Esophagus muscularis mucosa (tissue), 3 donors: ENCODE data around the gene WNT9A.
"Not testable (repeated sequence)": the region's sequence is repeated elsewhere in the genome, so short reads cannot be mapped to it uniquely, and the experiment has no call there.

Source experiments
- CTCF ChIP-seq, 3 experiments: fragments of 200-600 bp in 2 of 3; fragments of 450-650 bp in 1 of 3; sonication (generic) in 2 of 3; IDR thresholded peaks; one replicate each; pipeline ENCODE4 v1.5.1; 2017 to 2019; ENCODE audit warnings: antibody characterized with exemption in 3 of 3, mild to moderate bottlenecking in 2 of 3, moderate library complexity in 1 of 3
- POLR2A ChIP-seq: fragments of 450-650 bp; IDR thresholded peaks from one replicate; pipeline ENCODE4 v1.6.1; 2017; ENCODE audit warnings: antibody characterized with exemption, moderate library complexity, mild to moderate bottlenecking, low read depth
- POLR2AphosphoS5 ChIP-seq, 2 donors: sonication (generic); formaldehyde crosslinking; IDR thresholded peaks; one replicate each; pipeline ENCODE4 v1.6.1; 2017; ENCODE audit warnings: antibody characterized with exemption in 2 of 2

- not testable (repeated sequence) for TF ChIP-seq CTCF (IDR thresholded peaks at IDR 0.05); POLR2A; POLR2AphosphoS5 (IDR thresholded peaks at IDR 0.05)
Measured at GRCh38 chr1:227871892-227872291, 75.8 kb downstream of the WNT9A start.
